IPS-18a (cell line): ENCODE results near the gene ZIC4.

Source experiments
- H3K27ac ChIP-seq: one replicate; pipeline ENCODE4 v1.5.1; 2013; ENCODE audit warnings: low read length
- H3K27me3 ChIP-seq: one replicate; pipeline ENCODE4 v1.6.1; 2013; ENCODE audit warnings: mild to moderate bottlenecking, low read length; ENCODE audit not compliant: control insufficient read depth, insufficient read depth
- H3K36me3 ChIP-seq: one replicate; pipeline ENCODE4 v1.6.1; 2013; ENCODE audit warnings: low read depth, low read length; ENCODE audit not compliant: control insufficient read depth
- H3K4me1 ChIP-seq: one replicate; pipeline ENCODE4 v1.6.1; 2013; ENCODE audit warnings: low read depth, low read length; ENCODE audit not compliant: control insufficient read depth
- H3K4me3 ChIP-seq: one replicate; pipeline ENCODE4 v1.5.1; 2013; ENCODE audit warnings: low read length
- H3K9ac ChIP-seq: one replicate; pipeline ENCODE4 v1.6.1; 2013; ENCODE audit warnings: mild to moderate bottlenecking, low read length, moderate library complexity
- H3K9me3 ChIP-seq: one replicate; pipeline ENCODE4 v1.6.1; 2013; ENCODE audit warnings: low read depth, low read length; ENCODE audit not compliant: control insufficient read depth

The ZIC4 gene

DNA sequence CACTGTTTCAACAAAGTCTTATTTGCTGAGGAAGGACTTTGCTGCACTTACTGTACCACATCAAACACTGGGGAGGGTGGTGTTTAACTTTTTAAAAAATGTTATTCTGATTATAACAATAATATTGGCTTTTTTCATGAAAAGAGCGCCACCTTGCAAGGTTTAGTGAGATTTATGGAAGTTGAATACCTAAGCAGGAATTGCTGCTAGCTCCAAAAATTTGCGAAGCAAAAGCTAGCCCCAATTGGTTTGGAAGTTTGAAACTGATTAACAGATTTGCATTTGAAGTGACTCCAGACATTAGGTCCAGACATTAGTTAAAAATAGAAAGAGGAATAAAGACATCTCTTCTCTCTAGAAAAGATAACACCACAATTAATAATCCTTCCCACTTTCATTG is 9.5 kb upstream of the ZIC4 start:
- no peak overlapping the region for H3K27ac ChIP-seq
- no peaks in the 10 kb centered on the region for H3K36me3 ChIP-seq
- no peak overlapping the region for H3K9ac ChIP-seq
- peaks cover 33% of the 10 kb centered on the region for H3K4me1 ChIP-seq
- no peaks in the 10 kb centered on the region for H3K9me3 ChIP-seq
- no peak overlapping the region for H3K4me3 ChIP-seq
- H3K27me3 ChIP-seq: peaks cover 100% of the 10 kb centered on the region

DNA sequence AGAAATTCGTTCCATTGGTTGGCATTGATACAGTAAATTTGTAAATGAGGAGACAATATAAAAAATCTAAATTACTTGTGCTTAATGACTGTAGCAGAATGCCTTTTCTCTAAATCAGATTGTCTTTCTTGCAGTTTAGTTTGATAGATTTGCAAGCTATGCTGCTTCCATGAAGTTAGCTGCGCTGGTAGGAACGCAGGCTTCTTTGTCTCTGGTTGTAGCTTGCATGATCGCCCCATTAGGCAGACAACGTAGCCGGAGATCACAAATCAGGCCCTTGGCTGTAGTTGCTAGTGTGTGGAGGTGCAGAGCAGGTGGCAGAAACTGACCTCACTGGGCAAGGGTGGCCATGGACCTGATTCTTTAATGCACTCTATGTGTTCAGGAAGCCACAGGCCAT is 8.9 kb upstream of the ZIC4 start:
- no peaks in the 10 kb centered on the region for H3K9me3 ChIP-seq
- peaks cover 100% of the 10 kb centered on the region for H3K27me3 ChIP-seq
- peaks cover 38% of the 10 kb centered on the region for H3K4me1 ChIP-seq
- H3K36me3 ChIP-seq: no peaks in the 10 kb centered on the region
- no peak overlapping the region for H3K9ac ChIP-seq
- no peak overlapping the region for H3K27ac ChIP-seq
- H3K4me3 ChIP-seq: no peak overlapping the region

DNA sequence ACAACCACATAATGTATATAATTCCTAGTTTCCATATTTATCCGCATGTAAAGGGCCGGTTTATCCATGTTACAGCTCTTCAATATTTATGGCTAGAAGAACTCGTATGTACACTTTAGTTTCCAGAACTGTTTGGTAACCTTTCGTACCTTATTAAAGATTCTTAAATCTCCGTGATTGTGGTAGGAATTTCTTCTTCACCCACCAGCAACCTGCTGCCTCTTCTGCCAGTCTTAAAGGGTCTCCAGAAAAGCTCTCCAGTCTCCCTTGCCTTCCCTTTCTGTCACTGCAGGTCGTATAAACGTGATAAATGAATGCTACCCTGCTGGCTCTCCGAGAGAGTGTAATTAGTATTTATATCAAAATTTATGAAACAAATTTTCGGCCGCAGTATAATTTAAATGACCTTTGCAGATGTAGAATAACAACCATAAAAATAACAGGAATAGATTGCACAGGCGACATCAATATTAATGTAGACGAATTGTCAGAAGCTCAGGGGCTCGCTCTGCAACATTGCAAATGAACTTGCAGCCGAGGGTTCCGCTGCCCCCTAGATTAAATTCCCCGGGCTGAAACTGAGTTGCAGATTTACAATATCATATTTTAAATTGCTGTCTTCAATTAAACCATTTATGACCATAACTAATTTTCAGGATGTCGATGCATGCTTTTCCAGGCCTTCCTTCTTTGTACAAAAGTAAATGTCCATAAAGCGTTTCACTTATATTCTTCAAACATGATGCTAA is 8.2 kb upstream of the ZIC4 start:
- peak overlapping the region; percentile 25 for H3K4me3 ChIP-seq
- H3K9ac ChIP-seq: no peak overlapping the region
- no peak overlapping the region for H3K27ac ChIP-seq
- H3K36me3 ChIP-seq: no peaks in the 10 kb centered on the region
- peaks cover 100% of the 10 kb centered on the region for H3K27me3 ChIP-seq
- no peaks in the 10 kb centered on the region for H3K9me3 ChIP-seq
- peaks cover 33% of the 10 kb centered on the region for H3K4me1 ChIP-seq

DNA sequence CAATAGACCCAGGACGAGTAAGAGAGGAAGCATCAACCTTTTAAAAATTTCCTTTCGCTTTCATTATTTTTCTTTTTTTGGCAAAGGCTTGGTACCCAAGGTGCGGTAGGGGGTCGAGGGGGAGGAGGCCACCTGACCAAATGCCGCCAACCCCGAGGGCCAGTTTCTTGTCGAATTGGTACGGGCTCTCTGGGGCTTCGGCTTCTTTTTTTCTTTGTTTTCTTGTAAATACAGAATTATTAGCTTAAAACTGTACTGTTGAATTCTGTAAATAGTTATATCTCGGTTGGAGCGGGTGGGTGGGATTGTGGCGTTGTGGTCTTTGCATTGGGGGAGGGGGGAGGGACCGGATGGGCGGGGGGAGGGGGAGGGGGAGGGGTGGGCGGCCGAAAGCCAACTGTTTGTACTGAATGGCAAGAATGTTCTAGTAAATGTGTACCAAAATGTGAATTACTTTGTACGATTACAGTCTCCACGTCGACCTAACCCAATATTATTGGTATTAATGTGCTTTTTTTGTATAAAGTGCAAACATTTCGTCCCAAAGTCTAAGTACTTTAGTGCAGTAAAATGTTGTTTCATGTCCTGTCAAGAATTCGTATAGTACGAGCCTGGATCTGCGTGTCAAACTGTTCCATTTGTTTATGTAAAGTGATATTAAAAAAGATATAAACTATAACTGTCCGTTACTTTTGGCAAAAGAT is 7.5 kb upstream of the ZIC4 start:
- Histone ChIP-seq H3K36me3 (no peaks in the 10 kb centered on the region), H3K4me3 (peak overlapping the region; percentile 52), H3K9ac (no peak overlapping the region), H3K27me3 (peaks cover 100% of the 10 kb centered on the region), H3K9me3 (no peaks in the 10 kb centered on the region), H3K27ac (no peak overlapping the region), H3K4me1 (peaks cover 31% of the 10 kb centered on the region)

DNA sequence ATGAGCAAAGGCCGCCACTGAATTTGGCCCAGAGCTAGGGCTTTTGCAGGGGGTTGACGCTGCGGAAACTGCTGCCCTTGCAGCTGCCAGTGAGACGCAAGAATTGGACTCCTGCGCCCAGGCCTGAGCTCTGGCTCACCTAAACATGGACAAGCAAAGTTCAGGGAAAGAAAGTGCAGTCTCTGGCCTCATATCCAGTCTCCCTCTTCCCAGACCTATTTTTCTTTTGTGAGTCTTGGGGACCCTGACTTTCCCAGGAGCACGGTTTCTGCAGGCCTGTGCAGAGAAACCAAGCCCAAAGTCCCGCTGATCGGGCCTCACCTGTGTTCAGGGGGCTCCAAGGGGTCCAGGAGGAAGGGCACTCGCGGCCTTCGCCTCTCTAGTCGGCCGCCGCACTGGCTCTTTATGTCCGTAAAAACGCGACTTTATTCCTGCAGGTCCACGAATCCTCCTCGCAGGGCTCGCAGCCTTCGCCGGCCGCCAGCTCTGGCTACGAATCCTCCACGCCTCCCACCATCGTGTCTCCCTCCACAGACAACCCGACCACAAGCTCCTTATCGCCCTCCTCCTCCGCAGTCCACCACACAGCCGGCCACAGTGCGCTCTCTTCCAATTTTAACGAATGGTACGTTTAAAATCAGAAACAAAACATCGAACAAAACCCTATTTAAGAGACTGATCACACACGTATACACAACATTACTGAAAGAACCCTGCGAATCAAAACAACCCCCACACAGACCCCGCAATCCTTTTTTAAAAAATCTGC is 6.8 kb upstream of the ZIC4 start:
- peaks cover 35% of the 10 kb centered on the region for H3K4me1 ChIP-seq
- peaks cover 100% of the 10 kb centered on the region for H3K27me3 ChIP-seq
- H3K36me3 ChIP-seq: no peaks in the 10 kb centered on the region
- no peak overlapping the region for H3K9ac ChIP-seq
- peak overlapping the region; percentile 52 for H3K4me3 ChIP-seq
- H3K27ac ChIP-seq: no peak overlapping the region
- no peaks in the 10 kb centered on the region for H3K9me3 ChIP-seq

DNA sequence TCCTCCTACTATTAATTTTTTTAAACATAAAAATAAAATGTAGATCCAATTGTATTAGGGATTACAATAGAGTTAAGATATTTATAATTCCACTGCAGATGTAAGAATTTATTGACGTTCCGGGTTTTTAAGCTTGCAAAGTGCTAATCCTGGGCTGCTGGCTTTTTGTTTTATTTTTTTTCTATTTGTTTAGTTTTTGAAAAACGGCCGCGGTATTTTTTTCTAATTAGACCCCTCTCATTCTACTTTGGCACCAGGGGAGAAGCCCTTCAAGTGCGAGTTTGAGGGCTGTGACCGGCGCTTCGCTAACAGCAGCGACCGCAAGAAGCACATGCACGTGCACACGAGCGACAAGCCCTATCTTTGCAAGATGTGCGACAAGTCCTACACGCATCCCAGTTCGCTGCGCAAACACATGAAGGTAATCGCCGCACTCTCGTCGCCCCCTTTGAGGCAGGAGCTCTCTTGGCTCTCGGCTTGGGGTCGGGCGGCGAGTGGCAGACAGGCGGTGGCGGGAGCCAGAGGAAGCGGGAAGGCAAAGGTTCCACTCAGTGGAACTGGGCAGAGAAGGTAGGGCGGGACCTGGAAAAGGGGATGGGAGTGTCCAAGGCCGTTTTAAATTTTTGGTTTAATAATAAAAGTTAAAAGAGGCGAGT is 6.0 kb upstream of the ZIC4 start:
- Histone ChIP-seq H3K4me3 (peak overlapping the region; percentile 52), H3K27ac (no peak overlapping the region), H3K36me3 (no peaks in the 10 kb centered on the region), H3K9me3 (no peaks in the 10 kb centered on the region), H3K27me3 (peaks cover 100% of the 10 kb centered on the region), H3K9ac (no peak overlapping the region), H3K4me1 (peaks cover 42% of the 10 kb centered on the region)

DNA sequence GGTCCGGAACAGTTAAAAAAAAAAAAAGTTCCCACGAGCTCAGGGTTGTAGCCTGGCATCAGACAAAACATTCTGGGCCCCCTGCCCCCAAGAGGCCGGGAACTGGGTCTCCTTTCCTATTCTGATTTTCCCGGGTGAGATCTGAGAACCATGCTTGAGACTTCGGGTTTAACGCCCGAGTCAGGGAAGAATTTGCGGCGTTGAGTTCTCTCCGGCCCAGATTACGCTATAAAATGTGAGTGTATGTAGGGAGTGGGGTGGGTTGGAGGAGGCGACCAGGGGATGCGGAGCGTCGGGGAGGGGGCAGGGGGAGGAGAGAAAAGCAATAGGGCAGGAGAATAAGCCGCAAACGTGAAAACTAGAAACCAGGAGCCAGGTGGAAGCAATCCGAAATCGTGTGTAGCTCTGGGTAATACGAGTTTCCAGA is 5.5 kb upstream of the ZIC4 start:
- peaks cover 48% of the 10 kb centered on the region for H3K4me1 ChIP-seq

DNA sequence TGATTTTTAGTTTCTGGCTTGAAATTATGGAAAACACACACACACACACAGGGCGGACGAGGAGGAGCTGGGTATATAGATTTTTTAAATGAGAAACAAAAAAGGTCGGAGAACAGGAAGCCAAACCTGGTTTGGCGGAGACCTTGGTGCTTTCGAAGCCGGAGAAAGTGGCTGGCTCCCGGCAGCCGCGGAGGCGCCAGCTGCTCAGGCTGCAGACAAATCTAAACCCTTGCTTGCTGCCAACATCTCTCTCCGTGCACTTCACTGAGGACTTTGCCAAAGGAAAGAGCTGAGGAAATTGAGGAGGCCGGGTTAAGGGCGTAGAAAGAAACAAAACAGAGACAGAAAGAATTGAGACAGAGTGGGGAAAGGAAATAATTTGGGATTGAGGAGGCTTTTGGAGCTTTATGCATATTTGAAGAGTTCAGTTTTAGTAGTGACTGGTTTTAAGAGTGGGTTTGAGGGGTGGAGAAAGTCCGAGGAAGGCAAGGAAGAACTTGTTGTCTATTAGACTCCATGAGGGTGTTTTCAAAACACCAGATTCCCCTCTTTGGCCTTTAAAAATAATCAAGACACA is 5.0 kb upstream of the ZIC4 start:
- Histone ChIP-seq H3K27me3 (peaks cover 100% of the 10 kb centered on the region), H3K36me3 (no peaks in the 10 kb centered on the region), H3K27ac (no peak overlapping the region), H3K9me3 (no peaks in the 10 kb centered on the region), H3K9ac (no peak overlapping the region), H3K4me3 (peak overlapping the region; percentile 52), H3K4me1 (peaks cover 53% of the 10 kb centered on the region)

More for the DNA sequence above, 5.5 kb upstream of the ZIC4 start:
- H3K27ac ChIP-seq: no peak overlapping the region
- no peaks in the 10 kb centered on the region for H3K9me3 ChIP-seq
- H3K36me3 ChIP-seq: no peaks in the 10 kb centered on the region
- peaks cover 100% of the 10 kb centered on the region for H3K27me3 ChIP-seq
- H3K4me3 ChIP-seq: peak overlapping the region; percentile 52
- H3K9ac ChIP-seq: no peak overlapping the region

DNA sequence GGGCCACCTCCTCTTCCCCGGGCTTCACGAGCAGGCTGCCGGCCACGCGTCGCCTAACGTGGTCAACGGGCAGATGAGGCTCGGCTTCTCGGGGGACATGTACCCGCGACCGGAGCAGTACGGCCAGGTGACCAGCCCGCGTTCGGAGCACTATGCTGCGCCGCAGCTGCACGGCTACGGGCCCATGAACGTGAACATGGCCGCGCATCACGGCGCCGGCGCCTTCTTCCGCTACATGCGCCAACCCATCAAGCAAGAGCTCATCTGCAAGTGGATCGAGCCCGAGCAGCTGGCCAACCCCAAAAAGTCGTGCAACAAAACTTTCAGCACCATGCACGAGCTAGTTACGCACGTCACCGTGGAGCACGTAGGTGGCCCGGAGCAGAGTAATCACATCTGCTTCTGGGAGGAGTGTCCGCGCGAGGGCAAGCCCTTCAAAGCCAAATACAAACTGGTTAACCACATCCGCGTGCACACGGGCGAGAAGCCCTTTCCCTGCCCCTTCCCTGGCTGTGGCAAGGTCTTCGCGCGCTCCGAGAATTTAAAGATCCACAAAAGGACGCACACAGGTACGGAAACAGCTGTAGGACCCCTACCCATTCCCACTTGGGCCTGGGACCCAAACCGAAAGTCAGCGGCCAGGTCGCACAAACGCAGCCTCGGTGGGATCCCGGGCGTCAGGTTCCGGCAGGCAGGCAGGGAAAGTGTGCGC is 4.3 kb upstream of the ZIC4 start:
- no peaks in the 10 kb centered on the region for H3K9me3 ChIP-seq
- H3K4me1 ChIP-seq: peaks cover 49% of the 10 kb centered on the region
- H3K27ac ChIP-seq: no peak overlapping the region
- H3K9ac ChIP-seq: no peak overlapping the region
- H3K36me3 ChIP-seq: no peaks in the 10 kb centered on the region
- peaks cover 100% of the 10 kb centered on the region for H3K27me3 ChIP-seq
- H3K4me3 ChIP-seq: peak overlapping the region; percentile 52

DNA sequence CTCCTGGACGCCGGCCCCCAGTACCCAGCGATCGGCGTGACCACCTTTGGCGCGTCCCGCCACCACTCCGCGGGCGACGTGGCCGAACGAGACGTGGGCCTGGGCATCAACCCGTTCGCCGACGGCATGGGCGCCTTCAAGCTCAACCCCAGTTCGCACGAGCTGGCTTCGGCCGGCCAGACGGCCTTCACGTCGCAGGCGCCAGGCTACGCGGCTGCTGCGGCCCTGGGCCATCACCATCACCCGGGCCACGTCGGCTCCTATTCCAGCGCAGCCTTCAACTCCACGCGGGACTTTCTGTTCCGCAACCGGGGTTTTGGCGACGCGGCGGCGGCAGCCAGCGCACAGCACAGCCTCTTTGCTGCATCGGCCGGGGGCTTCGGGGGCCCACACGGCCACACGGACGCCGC is 3.8 kb upstream of the ZIC4 start:
- H3K9me3 ChIP-seq: no peaks in the 10 kb centered on the region
- H3K36me3 ChIP-seq: no peaks in the 10 kb centered on the region
- no peak overlapping the region for H3K9ac ChIP-seq
- H3K27ac ChIP-seq: no peak overlapping the region
- peaks cover 49% of the 10 kb centered on the region for H3K4me1 ChIP-seq
- peak overlapping the region; percentile 52 for H3K4me3 ChIP-seq
- peaks cover 100% of the 10 kb centered on the region for H3K27me3 ChIP-seq
